D721Med (cell line): ENCODE measurements around the gene COL5A2.

ENCODE experiments used
- DNase-seq: peaks from one replicate; pipeline ENCODE4 v3.0.0; 2011; ENCODE audit warnings: low spot score; ENCODE audit not compliant: insufficient read length
- FAIRE-seq: peaks from 2 replicates; lab custom pipeline; 2011; peaks lifted over from hg19 to GRCh38; lab: Jason Lieb, UNC
- TF ChIP-seq, protein P1 (sequence below): IDR thresholded peaks from 2 replicates; pipeline ENCODE4 v1.5.1; 2012; ENCODE audit warnings: mild to moderate bottlenecking, control low read depth; ENCODE audit not compliant: insufficient read depth; ENCODE audit errors: missing control alignments

COL5A2 gene

DNA sequence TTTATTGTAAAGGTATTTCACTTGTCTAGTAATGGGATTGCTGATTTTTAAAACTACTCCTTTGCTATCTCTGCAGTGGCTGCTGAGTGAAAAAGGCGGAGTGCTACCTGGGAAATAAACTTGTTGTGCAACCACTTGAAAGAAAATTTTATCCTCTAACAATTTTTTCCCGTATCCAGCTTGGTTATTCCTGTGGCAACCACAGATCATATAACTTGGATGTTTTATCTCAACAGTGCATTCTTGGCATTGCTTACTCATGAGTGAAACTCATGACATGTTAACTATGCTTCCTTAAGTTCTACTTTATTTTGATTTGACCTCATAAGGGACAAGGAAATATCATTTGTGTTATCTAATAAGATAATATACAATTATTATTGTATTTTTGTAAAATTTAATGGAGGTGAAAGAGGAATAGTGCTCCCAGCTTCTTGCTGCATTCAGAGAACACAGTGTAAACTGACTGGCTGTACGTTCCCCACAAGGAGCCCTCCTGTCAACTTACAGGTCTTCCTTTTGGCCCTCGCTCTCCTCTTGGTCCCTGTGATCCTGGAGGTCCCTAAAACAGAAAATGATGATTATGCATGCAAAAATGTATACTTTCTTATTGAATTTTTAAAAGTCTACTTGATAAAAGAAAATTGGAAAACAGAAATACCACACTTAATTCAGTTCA lies 82.7 kb downstream of the COL5A2 start:
- no peak for DNase-seq
- FAIRE-seq, result no peak
- TF ChIP-seq, protein P1, sequence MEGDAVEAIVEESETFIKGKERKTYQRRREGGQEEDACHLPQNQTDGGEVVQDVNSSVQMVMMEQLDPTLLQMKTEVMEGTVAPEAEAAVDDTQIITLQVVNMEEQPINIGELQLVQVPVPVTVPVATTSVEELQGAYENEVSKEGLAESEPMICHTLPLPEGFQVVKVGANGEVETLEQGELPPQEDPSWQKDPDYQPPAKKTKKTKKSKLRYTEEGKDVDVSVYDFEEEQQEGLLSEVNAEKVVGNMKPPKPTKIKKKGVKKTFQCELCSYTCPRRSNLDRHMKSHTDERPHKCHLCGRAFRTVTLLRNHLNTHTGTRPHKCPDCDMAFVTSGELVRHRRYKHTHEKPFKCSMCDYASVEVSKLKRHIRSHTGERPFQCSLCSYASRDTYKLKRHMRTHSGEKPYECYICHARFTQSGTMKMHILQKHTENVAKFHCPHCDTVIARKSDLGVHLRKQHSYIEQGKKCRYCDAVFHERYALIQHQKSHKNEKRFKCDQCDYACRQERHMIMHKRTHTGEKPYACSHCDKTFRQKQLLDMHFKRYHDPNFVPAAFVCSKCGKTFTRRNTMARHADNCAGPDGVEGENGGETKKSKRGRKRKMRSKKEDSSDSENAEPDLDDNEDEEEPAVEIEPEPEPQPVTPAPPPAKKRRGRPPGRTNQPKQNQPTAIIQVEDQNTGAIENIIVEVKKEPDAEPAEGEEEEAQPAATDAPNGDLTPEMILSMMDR, result no peak

DNA sequence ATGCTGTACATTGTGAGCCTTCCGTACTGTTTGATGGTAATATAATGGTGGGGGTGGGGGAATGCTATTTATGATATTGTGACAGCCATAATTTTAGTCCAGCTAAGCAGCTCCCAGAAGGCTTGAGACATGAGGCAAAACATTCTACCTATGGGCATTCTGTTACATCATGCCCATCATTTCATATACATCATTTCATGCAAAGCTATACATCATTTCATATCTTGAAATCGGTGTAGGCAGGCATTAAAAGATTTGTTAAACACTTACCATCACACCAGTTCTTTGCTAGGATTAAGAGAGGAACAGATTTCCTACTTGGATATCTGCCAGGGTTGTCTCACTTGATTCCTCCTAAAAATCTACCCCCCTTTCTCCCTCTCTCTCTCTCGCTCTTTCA lies 84.5 kb downstream of the COL5A2 start:
- TF ChIP-seq, protein P1, result no peak
- no peak for FAIRE-seq

GRCh38 chr2:189092936-189093335 lies 86.6 kb downstream of the COL5A2 start:
- TF ChIP-seq, protein P1, result no peak
- FAIRE-seq, result no peak
- DNase-seq, result no peak

More for the DNA sequence above, 84.5 kb downstream of the COL5A2 start:
- no peak for DNase-seq

DNA sequence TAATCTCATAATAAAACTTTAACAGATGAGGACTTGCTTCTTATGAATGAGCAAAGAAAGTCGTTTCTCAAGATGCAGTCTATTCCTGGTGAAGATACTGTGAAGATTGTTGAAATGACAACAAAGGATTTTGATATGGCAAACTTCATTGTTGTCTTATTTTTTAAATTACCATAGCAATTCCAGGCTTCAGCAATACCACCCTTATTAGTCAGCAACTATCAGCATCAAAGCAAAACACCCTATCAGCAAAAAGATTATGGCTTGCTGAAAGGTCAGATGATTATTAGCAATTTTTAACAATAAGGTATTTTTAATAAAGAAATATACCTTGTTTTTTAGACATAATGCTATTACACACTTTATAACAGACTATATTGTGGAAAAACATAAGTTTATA lies 88.3 kb downstream of the COL5A2 start:
- FAIRE-seq (no peak), DNase-seq (no peak)
- TF ChIP-seq, protein P1, result no peak

- no peak for DNase-seq
- TF ChIP-seq, protein P1, result no peak
- FAIRE-seq, result no peak
Measured at GRCh38 chr2:189088591-189089205, 90.9 kb downstream of the COL5A2 start.

- FAIRE-seq (no peak), DNase-seq (no peak)
- TF ChIP-seq, protein P1, result no peak
Measured at GRCh38 chr2:189086710-189087109, 92.9 kb downstream of the COL5A2 start.

DNA sequence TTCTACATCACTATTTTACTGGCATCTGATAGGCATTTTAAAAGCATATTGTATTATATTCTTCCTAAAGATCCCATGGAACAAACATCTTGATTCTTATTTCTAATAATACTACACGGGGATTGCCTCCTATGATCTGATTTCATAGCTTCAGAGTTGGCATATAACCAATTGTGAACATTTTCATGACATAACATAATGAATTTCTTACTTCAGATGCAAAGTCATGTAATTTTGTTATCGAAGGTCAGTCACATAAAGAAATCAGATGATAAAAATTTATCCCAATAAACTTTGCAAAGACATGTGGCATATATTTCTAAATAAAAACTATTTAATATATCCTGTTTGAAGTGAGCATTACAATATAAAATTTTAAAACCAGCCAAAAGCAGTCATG lies 93.3 kb downstream of the COL5A2 start:
- DNase-seq (no peak), FAIRE-seq (no peak)
- TF ChIP-seq, protein P1, result no peak
